KOPT-K1 (cell line): ENCODE measurements around the gene BTBD17.

Experiments used
- H3K27ac ChIP-seq: fragments of 200-600 bp; sonication (generic); 2 replicates; pipeline ENCODE4 v1.5.1; 2016; ENCODE audit warnings: antibody characterized with exemption, mild to moderate bottlenecking, low read depth, low read length; ENCODE audit not compliant: poor library complexity, severe bottlenecking
- H3K36me3 ChIP-seq: fragments of 200-600 bp; sonication (generic); 2 replicates; pipeline ENCODE4 v1.5.1; 2017; ENCODE audit warnings: antibody characterized with exemption, mild to moderate bottlenecking, low read length, moderate library complexity; ENCODE audit not compliant: insufficient read depth
- H3K9me3 ChIP-seq: fragments of 200-600 bp; sonication (generic); 2 replicates; pipeline ENCODE4 v1.5.1; 2017; ENCODE audit warnings: antibody characterized with exemption, low read length, mild to moderate bottlenecking; ENCODE audit not compliant: insufficient read depth, poor library complexity, severe bottlenecking

The BTBD17 gene

DNA sequence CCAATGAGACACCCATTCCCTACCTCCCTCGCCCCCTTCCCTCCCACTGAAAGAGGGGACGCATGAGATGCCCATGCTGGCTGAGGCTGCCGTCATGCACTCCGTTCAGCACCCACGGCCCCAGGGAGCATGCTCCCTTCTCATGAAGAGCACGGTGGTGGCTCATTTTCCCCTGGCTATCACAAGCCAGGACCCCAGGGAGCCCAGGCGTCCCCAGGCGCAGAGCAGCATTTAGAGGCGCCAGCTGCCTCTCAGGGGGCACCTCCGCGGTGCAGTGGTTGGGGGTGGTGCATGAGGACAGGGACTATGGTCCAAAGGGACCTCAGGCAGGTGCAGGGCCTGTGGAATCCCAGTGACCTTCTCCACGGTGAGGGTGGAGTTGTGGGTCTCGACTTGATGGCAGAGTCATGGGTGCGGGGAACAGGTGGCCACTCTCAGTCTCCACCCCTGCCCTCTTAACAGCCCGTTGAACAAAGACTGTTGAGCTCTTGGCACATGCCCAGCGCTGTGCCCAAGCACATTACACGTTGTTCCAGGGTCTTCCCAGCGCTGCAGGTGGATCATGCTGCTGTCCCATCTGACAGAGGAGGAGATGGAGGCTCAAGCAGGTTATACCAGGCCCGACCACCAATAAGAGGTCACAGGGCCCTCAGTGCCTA, 22.0 kb downstream of the BTBD17 start:
- Histone ChIP-seq H3K36me3 (no peaks in the 10 kb centered on the region), H3K27ac (no peak overlapping the region), H3K9me3 (no peaks in the 10 kb centered on the region)

DNA sequence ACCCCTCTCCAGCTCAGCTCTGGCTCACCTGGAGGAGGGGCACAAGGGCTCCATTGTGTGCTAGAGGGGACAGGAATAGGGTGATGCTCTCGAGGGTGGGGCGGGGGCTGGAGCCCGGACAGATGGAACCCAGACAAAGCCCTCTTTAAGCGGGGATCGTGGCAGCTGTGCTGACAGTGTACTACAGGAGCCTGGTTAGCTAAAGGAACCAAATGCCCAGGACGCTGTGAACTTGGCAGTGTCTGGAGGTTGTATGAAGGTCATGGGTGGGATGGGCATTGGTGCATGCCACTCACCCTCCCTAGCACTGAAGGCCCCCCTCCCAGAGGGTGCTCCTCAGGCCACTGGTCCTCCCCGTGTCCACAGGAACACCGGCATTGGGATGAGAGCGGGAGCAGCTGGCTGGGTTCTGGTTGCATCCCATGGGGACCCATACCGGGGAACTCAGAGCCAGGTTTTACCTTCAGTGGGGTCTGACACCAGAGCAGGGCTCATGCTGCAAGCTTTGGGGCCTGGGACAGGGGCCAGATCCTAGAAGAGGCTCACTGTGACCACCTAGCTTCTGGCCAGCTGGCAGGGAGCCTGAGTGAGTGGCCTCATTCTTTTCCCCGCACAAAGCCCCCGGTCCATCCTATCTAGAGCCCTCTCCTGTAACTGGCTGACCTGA, 23.7 kb downstream of the BTBD17 start:
- H3K36me3 ChIP-seq = no peaks in the 10 kb centered on the region
- H3K9me3 ChIP-seq = no peaks in the 10 kb centered on the region
- H3K27ac ChIP-seq = no peak overlapping the region

DNA sequence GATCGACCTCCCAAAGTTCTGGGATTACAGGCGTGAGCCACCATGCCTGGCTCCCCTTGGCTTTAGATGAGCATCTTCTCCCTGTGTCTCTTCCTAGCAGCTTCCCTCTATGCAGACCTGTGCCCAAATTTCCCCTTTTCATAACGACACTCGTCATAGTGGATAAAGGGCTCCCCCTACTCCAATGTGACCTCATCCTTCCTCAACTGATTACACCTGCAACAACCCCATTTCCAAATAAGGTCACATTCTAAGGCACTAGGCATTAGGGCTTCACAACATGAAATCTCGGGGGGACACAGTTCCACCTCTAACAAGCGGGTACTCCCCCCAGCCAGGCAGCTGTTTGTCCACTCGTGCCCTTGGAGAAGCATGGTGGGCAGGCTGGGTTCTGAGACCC, 25.4 kb downstream of the BTBD17 start:
- Histone ChIP-seq H3K36me3 (no peaks in the 10 kb centered on the region), H3K27ac (no peak overlapping the region), H3K9me3 (no peaks in the 10 kb centered on the region)

DNA sequence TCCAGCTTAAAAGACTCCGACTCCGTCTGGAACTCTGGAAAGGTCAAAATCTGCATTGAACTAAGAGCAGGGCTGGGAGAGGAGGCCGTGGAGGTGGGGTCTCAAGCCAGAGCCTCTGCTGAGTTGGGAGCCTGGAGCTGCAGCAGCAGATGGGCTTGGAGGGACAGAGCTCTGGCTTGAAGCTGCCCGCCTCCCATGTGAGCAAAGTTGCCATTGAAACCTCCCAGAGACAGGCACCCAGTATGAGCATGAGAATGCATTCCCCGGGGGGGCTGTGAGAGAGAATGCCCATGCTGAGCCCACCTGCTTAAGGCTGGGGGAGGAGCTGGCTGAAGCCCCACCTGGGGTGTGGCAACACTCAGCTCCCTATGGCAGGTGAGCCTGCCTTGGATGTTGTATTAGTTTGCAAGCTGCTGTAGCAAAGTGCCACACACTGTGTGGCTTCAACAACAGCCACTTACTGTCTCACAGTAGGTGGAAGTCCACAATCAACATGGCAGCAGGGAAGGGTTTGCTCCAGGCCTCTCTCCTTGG, 26.1 kb downstream of the BTBD17 start:
- H3K36me3 ChIP-seq = no peaks in the 10 kb centered on the region
- H3K9me3 ChIP-seq = no peaks in the 10 kb centered on the region
- H3K27ac ChIP-seq = no peak overlapping the region

DNA sequence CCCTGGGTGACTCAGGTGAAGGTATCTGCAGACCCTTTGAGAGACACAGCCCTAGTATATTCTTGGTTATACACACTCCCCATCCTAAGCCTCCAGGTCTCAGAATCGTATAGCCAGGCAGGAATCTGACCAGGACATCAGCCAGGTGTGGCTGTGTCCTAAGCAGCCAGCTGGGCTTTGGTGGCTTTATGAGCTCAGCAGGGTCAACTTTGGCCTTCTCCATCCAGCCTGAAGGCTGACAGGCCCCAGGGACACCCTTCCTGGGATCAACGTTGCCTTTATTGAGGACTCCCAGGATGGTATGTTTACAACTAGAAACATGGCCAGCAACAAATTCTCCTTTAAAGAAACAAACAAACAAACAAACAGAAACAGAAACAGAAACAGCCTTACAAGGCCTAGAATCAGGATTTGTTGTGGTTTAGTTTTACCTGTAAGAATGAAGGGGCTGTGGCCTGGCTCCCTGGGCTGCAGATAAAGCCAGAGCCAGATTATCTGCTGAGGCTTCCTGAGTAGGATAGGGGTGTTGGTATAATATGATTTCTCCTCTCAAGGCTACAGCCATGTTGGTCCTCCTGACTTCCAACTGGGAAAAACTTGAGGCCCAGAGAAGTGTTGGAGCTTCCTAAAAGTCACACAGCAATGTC, 27.2 kb downstream of the BTBD17 start:
- H3K9me3 ChIP-seq = no peaks in the 10 kb centered on the region
- no peaks in the 10 kb centered on the region for H3K36me3 ChIP-seq
- H3K27ac ChIP-seq = no peak overlapping the region

DNA sequence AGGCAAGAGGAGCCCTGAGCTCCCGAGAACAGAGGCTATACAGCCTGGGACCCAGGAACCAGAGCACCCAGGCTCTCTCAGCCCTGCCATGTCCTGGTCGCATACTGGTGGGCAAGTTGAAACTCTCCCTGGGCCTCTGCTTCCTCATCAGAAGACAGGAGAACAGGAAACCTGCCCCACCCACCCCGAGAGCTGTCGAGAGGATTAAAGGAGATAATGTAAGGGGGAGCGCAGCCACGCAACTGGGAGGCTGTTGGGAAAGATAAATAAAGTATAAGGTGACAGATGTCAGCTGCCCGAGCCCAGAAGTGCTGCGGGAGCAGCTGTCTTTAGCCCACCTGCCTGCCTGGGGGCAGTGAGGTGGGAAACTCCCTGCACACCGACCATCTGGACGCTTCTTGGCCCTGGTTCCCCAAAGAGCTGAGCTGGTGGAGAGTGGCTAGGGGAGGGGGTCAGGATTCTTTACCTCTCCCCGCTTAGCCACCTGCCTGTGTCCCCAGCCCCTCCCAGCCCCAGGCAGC, 28.8 kb downstream of the BTBD17 start:
- Histone ChIP-seq H3K36me3 (no peaks in the 10 kb centered on the region), H3K9me3 (no peaks in the 10 kb centered on the region), H3K27ac (no peak overlapping the region)

DNA sequence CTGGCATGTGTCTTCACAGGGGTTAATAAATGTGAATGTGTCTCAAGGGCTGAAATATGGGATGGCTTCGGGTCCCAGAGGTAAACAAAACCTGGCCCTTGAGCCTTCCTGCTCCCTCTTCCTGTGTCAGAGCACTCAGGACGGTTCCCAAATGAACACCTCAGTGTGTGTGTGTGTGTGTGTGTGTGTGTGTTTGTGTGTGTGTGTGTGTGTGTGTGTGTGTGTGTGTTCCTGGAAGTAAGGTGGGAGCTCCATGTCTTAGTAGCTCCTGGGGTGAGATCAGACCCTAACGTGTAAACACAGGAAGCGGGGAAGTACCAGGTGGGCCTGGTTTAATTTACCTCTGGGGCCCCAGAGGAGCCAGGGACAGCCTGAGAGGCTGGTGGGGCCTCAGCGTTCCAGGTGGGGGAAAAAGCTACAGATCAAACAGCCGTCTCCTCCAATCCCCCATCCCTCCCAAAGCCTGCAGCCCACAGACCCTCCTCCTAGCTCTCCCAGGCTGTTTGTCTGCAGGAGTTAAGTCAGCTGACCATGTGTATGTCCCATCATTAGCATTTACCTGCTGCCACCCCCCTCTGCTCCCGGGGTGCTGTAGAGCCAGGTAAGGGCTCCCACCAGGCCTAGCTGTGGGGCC, 29.5 kb downstream of the BTBD17 start:
- Histone ChIP-seq H3K36me3 (no peaks in the 10 kb centered on the region), H3K9me3 (no peaks in the 10 kb centered on the region), H3K27ac (no peak overlapping the region)

DNA sequence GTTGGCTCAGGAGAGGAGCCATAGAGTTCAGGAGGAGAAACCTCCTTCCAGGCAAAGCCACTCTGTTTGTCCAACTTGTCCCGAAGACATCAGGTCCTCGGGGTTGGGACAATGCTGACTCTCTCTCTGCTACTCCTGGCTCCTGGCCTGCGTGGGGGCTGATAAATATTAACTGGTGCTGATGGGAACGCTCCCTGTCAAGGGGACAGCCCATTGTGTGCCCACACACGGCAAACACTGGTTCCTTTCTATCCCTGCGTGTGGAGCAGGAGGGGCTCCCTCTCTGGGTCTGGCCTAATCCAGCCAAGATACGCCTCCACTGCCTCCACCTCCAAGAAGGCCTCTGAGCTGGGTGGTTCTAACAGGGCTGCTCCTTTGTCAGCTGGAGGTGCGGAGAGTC, 31.2 kb downstream of the BTBD17 start:
- Histone ChIP-seq H3K9me3 (no peaks in the 10 kb centered on the region), H3K36me3 (no peaks in the 10 kb centered on the region), H3K27ac (no peak overlapping the region)

DNA sequence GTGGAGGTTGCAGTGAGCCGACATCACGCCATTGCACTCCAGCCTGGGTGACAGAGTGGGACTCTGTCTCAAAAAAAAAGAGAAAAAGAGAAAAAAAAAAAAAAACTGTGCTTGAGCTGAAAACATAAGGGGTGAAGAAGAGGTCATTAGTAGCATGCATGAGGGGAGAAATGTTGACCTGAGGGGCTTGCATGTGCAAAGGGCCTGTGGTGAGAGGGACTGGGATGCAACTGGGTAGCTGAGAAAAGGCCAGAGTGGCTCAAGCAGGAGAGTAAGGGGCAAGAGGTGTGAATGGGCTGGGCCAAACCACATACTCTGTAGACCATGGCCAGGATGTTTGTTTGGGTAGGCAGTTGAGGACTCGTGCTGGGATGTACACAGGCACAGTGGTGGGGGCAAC, 32.3 kb downstream of the BTBD17 start:
- no peaks in the 10 kb centered on the region for H3K9me3 ChIP-seq
- H3K27ac ChIP-seq = no peak overlapping the region
- H3K36me3 ChIP-seq = no peaks in the 10 kb centered on the region

DNA sequence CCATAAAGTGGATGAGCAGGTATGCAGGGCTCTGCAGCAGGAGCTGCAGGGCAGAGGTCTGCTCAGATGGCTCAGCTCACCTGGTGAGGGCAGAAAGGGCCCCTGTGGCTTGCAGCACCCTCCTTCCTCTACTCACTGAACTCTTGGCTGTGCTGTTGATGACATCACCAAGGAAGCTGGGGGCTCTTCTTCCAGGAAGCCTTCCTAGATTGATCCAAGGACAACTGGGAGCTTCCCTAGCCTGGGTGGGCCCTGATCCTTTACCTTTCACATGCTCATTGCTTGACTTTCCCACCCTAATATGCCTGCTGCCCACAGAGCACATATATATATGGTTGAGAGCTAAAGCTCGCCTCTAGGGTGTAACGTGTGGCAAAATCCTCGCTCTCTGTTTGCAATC, 33.2 kb downstream of the BTBD17 start:
- Histone ChIP-seq H3K36me3 (no peaks in the 10 kb centered on the region), H3K9me3 (no peaks in the 10 kb centered on the region), H3K27ac (no peak overlapping the region)

DNA sequence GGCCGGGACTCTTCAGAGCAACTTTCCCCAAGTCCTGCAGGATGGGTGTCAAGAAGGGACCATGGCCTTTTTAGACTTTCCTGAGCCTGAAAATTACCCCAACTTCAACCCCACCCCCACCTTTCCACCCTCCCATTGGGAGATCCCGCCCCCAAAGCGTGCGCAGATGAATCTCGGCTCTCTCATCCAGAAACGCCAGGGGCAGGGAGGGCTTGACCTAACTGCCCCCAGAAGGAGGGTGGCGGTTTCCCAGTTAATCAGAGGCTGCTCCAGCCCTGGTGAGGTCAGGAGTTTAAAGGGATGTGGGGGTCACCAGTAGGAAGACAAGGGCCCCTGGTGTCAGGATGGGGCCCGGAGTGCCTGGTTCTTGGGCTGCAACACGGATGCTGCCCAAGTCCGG, 35.2 kb downstream of the BTBD17 start:
- H3K9me3 ChIP-seq = no peaks in the 10 kb centered on the region
- no peaks in the 10 kb centered on the region for H3K36me3 ChIP-seq
- no peak overlapping the region for H3K27ac ChIP-seq

DNA sequence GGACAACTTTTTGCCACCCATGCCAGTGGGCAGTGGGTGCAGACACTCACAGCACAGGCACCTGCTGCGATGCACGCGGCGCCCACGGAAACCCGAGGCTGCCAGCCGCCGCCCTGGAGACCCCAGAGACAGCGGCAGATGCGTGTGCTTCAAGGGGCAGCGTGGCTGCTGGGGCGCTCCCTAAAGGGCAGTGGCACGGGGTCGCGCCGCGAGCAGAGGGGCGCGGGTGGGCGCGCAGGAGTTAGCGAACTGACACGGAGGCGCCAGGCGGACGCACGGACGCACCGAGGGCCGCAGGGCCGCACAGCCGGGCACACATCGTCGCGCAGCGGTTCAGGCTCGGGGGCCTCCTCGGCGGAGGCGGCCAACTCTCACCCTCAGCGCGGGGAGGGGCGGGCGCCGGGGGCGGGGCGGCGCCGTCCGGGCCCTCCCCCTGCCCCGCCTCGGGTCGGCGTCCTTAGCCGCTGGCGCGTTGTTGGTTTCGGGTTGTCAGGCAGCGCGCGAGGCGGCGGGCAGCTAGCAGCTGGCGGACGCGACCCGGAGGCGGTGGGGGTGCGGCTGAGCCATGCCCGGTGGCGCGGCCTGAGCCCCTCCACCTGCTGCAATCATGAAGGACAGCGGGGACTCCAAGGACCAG, 35.8 kb downstream of the BTBD17 start, which contains the start of gene KIF19:
KIF19 (plus strand) TSS at position 484 of the 637 bp plus-strand sequence; CDS start at position 608, 124 bp downstream.
- H3K9me3 ChIP-seq = no peaks in the 10 kb centered on the region
- no peaks in the 10 kb centered on the region for H3K36me3 ChIP-seq
- no peak within 1 kb of the TSS for H3K27ac ChIP-seq

DNA sequence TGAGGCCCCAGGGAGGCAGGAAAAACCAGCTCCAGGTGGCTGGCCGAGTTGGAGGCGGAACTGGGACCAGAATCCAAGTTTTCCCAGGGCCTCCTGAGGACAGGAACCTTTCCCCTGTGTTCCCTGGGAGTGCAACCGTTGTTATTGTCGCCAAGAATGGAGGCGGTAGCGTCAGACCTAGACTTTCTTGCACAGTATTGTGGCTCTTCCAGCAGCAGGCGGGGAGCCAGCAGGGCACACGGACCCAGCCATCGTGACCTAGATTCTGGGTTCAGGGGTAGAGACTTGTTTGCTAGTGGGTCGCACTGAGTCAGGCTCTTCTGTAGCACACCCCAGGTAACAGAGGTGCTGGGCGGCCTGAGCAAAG, 36.3 kb downstream of the BTBD17 start:
- H3K36me3 ChIP-seq = no peaks in the 10 kb centered on the region
- no peak overlapping the region for H3K27ac ChIP-seq
- no peaks in the 10 kb centered on the region for H3K9me3 ChIP-seq

DNA sequence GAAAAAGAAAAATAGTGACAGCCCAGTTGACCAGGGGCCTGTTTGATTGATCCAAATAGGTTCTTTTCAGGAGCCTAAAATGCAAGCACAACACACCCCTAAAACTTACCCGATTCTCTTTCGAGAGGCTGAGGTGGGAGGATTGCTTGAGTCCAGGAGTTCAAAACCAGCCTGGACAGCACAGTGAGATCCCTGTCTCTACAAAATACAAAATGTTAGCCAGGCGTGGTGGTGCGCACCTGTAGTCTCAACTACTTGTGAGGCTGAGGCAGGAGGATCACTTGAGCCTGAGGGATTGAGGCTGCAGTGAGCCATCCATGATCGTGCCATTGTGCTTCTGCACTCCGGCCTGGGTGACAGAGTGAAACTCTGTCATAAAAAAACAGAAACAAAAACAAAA, 37.1 kb downstream of the BTBD17 start:
- Histone ChIP-seq H3K27ac (no peak overlapping the region), H3K9me3 (no peaks in the 10 kb centered on the region), H3K36me3 (no peaks in the 10 kb centered on the region)

DNA sequence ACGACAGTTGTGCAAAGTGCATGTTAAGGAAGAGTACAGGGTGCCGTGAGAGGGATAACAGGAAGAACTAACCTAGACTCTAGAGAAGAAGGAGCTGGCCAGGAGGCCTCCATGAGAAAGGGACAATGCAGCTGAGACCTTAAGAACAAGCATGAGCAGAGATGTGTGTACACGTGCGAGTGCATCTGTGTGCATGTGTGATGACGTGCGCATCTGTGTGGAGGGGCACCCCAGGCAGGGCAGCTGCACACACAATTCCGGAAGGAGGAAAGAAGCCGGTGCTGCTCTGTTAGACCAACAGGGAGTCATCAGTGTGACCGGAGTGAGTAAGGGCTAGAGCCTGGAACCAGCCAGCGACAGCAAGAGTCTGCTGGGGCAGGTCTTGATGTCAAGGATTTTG, 43.3 kb downstream of the BTBD17 start:
- Histone ChIP-seq H3K9me3 (no peaks in the 10 kb centered on the region), H3K27ac (no peak overlapping the region), H3K36me3 (no peaks in the 10 kb centered on the region)
